HepG2 (cell line): ENCODE results near the gene HSPA1A. TPM values are rescaled to one million over a fixed set of nuclear protein-coding genes. Genes with fewer than 3 reads are reported as not detected.
A peak's percentile ranks its signal among the peaks of the same experiment; 100 is the strongest.

Experiments
- BORCS8-MEF2B ChIP-seq: sonication (generic); formaldehyde crosslinking; IDR thresholded peaks from 2 replicates; pipeline ENCODE4 v1.8.0; 2022; ENCODE audit warnings: mild to moderate bottlenecking, missing genetic modification reagents
- CBX1 ChIP-seq: IDR thresholded peaks from one replicate; pipeline ENCODE4 v1.6.1; 2016; ENCODE audit warnings: antibody characterized with exemption, low read depth
- GATA4 ChIP-seq: sonication (generic); IDR thresholded peaks from 2 replicates; pipeline ENCODE4 v1.6.1; 2016; ENCODE audit warnings: antibody characterized with exemption, low read depth, borderline replicate concordance
- MXD4 ChIP-seq: IDR thresholded peaks from 2 replicates; pipeline ENCODE4 v1.6.1; 2016; ENCODE audit warnings: mild to moderate bottlenecking, missing biosample characterization, missing genetic modification reagents
- PHF8 ChIP-seq: sonication (generic); formaldehyde crosslinking; IDR thresholded peaks from 2 replicates; pipeline ENCODE4 v1.5.0; 2020; ENCODE audit warnings: missing genetic modification reagents
- PRDM15 ChIP-seq: sonication (generic); formaldehyde crosslinking; IDR thresholded peaks from 2 replicates; pipeline ENCODE4 v1.4.0; 2020; ENCODE audit warnings: missing genetic modification reagents
- SOX5 ChIP-seq: IDR thresholded peaks from 2 replicates; pipeline ENCODE4 v1.6.1; 2016; ENCODE audit warnings: borderline replicate concordance
- SRY ChIP-seq: sonication (generic); formaldehyde crosslinking; IDR thresholded peaks from 2 replicates; pipeline ENCODE4 v1.8.0; 2022; ENCODE audit warnings: mild to moderate bottlenecking, missing genetic modification reagents
- ZMYM4 ChIP-seq: sonication (generic); formaldehyde crosslinking; IDR thresholded peaks from 2 replicates; pipeline ENCODE4 v1.8.1; 2023; ENCODE audit warnings: mild to moderate bottlenecking, missing genetic modification reagents
- ZNF580 ChIP-seq: IDR thresholded peaks from 2 replicates; pipeline ENCODE4 v1.6.1; 2016; ENCODE audit warnings: low read depth, borderline replicate concordance
- polyA plus RNA-seq, 8 experiments: library from polyadenylated mRNA; depleted of rRNA in 3 of 8; stranded (reverse) in 7 of 8; unstranded in 1 of 8; fragments of >200 nt; fragmentation: Illumina TruSeq in 4 of 8; extraction: Trizol in 4 of 8; gene quantifications; 2 replicates each; pipeline versions ENCODE4 v1.2.1 to v1.2.3, GENCODE V29; 2011 to 2016; ENCODE audit warnings: low read depth in 4 of 8, missing spikeins in 1 of 8, mixed read lengths in 1 of 8; ENCODE audit not compliant: insufficient read depth in 1 of 8
- total RNA-seq, 5 experiments: library from RNA; depleted of rRNA; stranded (reverse); fragments of >200 nt; fragmentation: Illumina TruSeq; extraction: Trizol; gene quantifications; 2 replicates each; pipeline ENCODE4 v1.2.3, GENCODE V29; 2016; ENCODE audit warnings: low read depth in 1 of 5
- TF ChIP-seq, protein P1 (sequence below): sonication (generic); formaldehyde crosslinking; IDR thresholded peaks from 2 replicates; pipeline ENCODE4 v1.8.0; 2022; ENCODE audit warnings: mild to moderate bottlenecking, missing genetic modification reagents, borderline replicate concordance
- TF ChIP-seq, protein P2 (sequence below): sonication (generic); formaldehyde crosslinking; IDR thresholded peaks from 2 replicates; pipeline ENCODE4 v1.5.0; 2020; ENCODE audit warnings: missing genetic modification reagents, mild to moderate bottlenecking, borderline replicate concordance
- TF ChIP-seq, protein P3 (sequence below): sonication (generic); formaldehyde crosslinking; IDR thresholded peaks from 2 replicates; pipeline ENCODE4 v1.5.1; 2020; ENCODE audit warnings: mild to moderate bottlenecking, missing genetic modification reagents, borderline replicate concordance
- TF ChIP-seq, protein P4 (sequence below): sonication (generic); formaldehyde crosslinking; IDR thresholded peaks from 2 replicates; pipeline ENCODE4 v1.8.0; 2022; ENCODE audit warnings: missing genetic modification reagents, low read depth, mild to moderate bottlenecking, borderline replicate concordance
- TF ChIP-seq, protein P5 (sequence below): sonication (generic); formaldehyde crosslinking; IDR thresholded peaks from 2 replicates; pipeline ENCODE4 v1.8.1; 2023; ENCODE audit warnings: missing genetic modification reagents, inconsistent platforms, borderline replicate concordance

Gene HSPA1A
- total and polyA plus RNA-seq, 2 of the 13 experiments (the other 11 are each of a cell fraction or from before 2014, with no cell fraction given), result 44.5 to 85.0 TPM

GRCh38 chr6:31794866-31795615 is 20.3 kb upstream of the HSPA1A start (continued):
- no peak; the same call in 1 of the 2 replicates for TF ChIP-seq SRY (CRISPR knock-in tag)
- TF ChIP-seq PRDM15 (CRISPR knock-in tag), result no peak
- TF ChIP-seq ZNF580, result 0 out of 2 replicates have a peak, but pooled peaks have one; percentile 12
- TF ChIP-seq ZMYM4 (CRISPR knock-in tag), result no peak
- TF ChIP-seq CBX1, result no peak
- TF ChIP-seq BORCS8-MEF2B (CRISPR knock-in tag), result 0 out of 2 replicates have a peak, but pooled peaks have one; percentile 9
- TF ChIP-seq MXD4 (CRISPR knock-in tag), result no peak
- no peak for TF ChIP-seq SOX5 (CRISPR knock-in tag)
- TF ChIP-seq, protein P1, sequence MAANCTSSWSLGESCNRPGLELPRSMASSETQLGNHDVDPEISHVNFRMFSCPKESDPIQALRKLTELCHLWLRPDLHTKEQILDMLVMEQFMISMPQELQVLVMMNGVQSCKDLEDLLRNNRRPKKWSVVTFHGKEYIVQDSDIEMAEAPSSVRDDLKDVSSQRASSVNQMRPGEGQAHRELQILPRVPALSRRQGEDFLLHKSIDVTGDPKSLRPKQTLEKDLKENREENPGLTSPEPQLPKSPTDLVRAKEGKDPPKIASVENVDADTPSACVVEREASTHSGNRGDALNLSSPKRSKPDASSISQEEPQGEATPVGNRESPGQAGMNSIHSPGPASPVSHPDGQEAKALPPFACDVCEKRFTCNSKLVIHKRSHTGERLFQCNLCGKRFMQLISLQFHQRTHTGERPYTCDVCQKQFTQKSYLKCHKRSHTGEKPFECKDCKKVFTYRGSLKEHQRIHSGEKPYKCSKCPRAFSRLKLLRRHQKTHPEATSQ, result no peak
- TF ChIP-seq GATA4, result no peak
- no peak for TF ChIP-seq PHF8 (CRISPR knock-in tag)
- TF ChIP-seq, protein P2, sequence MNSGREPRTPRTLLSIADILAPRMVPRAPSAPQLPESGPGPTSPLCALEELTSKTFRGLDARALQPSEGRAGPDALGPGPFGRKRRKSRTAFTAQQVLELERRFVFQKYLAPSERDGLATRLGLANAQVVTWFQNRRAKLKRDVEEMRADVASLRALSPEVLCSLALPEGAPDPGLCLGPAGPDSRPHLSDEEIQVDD (CRISPR knock-in tag), result 0 out of 2 replicates have a peak, but pooled peaks have one; percentile 19
- TF ChIP-seq, protein P3, sequence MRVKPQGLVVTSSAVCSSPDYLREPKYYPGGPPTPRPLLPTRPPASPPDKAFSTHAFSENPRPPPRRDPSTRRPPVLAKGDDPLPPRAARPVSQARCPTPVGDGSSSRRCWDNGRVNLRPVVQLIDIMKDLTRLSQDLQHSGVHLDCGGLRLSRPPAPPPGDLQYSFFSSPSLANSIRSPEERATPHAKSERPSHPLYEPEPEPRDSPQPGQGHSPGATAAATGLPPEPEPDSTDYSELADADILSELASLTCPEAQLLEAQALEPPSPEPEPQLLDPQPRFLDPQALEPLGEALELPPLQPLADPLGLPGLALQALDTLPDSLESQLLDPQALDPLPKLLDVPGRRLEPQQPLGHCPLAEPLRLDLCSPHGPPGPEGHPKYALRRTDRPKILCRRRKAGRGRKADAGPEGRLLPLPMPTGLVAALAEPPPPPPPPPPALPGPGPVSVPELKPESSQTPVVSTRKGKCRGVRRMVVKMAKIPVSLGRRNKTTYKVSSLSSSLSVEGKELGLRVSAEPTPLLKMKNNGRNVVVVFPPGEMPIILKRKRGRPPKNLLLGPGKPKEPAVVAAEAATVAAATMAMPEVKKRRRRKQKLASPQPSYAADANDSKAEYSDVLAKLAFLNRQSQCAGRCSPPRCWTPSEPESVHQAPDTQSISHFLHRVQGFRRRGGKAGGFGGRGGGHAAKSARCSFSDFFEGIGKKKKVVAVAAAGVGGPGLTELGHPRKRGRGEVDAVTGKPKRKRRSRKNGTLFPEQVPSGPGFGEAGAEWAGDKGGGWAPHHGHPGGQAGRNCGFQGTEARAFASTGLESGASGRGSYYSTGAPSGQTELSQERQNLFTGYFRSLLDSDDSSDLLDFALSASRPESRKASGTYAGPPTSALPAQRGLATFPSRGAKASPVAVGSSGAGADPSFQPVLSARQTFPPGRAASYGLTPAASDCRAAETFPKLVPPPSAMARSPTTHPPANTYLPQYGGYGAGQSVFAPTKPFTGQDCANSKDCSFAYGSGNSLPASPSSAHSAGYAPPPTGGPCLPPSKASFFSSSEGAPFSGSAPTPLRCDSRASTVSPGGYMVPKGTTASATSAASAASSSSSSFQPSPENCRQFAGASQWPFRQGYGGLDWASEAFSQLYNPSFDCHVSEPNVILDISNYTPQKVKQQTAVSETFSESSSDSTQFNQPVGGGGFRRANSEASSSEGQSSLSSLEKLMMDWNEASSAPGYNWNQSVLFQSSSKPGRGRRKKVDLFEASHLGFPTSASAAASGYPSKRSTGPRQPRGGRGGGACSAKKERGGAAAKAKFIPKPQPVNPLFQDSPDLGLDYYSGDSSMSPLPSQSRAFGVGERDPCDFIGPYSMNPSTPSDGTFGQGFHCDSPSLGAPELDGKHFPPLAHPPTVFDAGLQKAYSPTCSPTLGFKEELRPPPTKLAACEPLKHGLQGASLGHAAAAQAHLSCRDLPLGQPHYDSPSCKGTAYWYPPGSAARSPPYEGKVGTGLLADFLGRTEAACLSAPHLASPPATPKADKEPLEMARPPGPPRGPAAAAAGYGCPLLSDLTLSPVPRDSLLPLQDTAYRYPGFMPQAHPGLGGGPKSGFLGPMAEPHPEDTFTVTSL, result no peak
- TF ChIP-seq, protein P4, sequence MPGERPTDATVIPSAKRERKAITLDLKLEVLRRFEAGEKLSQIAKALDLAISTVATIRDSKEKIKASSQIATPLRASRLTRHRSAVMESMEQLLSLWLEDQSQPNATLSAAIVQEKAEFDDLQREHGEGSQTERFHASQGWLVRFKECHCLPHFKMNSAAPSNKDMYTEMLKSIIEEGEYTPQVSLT (CRISPR knock-in tag), result no peak
- TF ChIP-seq, protein P5, sequence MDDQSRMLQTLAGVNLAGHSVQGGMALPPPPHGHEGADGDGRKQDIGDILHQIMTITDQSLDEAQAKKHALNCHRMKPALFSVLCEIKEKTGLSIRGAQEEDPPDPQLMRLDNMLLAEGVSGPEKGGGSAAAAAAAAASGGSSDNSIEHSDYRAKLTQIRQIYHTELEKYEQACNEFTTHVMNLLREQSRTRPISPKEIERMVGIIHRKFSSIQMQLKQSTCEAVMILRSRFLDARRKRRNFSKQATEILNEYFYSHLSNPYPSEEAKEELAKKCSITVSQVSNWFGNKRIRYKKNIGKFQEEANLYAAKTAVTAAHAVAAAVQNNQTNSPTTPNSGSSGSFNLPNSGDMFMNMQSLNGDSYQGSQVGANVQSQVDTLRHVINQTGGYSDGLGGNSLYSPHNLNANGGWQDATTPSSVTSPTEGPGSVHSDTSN, result no peak
